Neural progenitor cell (in vitro differentiated cells): ENCODE measurements around the gene MFN1. TPM values are rescaled to one million over a fixed set of nuclear protein-coding genes. Genes with fewer than 3 reads are reported as not detected.

Experiments
- DNase-seq: peaks from one replicate; pipeline ENCODE4 v3.0.0-alpha.2; 2016; ENCODE audit warnings: low spot score
- H2AFZ ChIP-seq: fragments of 200-600 bp; sonication (generic); replicated peaks from 2 replicates; pipeline ENCODE4 v1.6.1; 2016; ENCODE audit warnings: antibody characterized with exemption
- H3F3A ChIP-seq: fragments of 200-600 bp; sonication (generic); 2 replicates; pipeline ENCODE4 v1.6.1; 2016; ENCODE audit warnings: antibody characterized with exemption, low read depth
- H3K27ac ChIP-seq: fragments of 200-600 bp; sonication (generic); 2 replicates; pipeline ENCODE4 v1.5.1; 2016; ENCODE audit warnings: mild to moderate bottlenecking
- H3K27me3 ChIP-seq: fragments of 200-600 bp; sonication (generic); 2 replicates; pipeline ENCODE4 v1.6.1; 2016; ENCODE audit warnings: mild to moderate bottlenecking, moderate library complexity
- H3K36me3 ChIP-seq: fragments of 200-600 bp; sonication (generic); 2 replicates; pipeline ENCODE4 v1.5.1; 2016
- H3K4me1 ChIP-seq: fragments of 200-600 bp; sonication (generic); 2 replicates; pipeline ENCODE4 v1.6.1; 2016; ENCODE audit warnings: mixed run types
- H3K4me2 ChIP-seq: fragments of 200-600 bp; sonication (generic); 2 replicates; pipeline ENCODE4 v1.6.1; 2016
- H3K4me3 ChIP-seq: fragments of 200-600 bp; sonication (generic); 2 replicates; pipeline ENCODE4 v1.5.1; 2016
- H3K79me2 ChIP-seq: fragments of 200-600 bp; sonication (generic); 2 replicates; pipeline ENCODE4 v1.6.1; 2016; ENCODE audit warnings: low read depth
- H3K9ac ChIP-seq: fragments of 200-600 bp; sonication (generic); 2 replicates; pipeline ENCODE4 v1.6.1; 2016
- H3K9me3 ChIP-seq: fragments of 200-600 bp; sonication (generic); 2 replicates; pipeline ENCODE4 v1.5.1; 2016; ENCODE audit warnings: low read depth
- H4K20me1 ChIP-seq: fragments of 200-600 bp; sonication (generic); 2 replicates; pipeline ENCODE4 v1.6.1; 2016; ENCODE audit warnings: low read depth
- H3K27ac Mint-ChIP-seq: 3 replicates; pipeline ENCODE4 v1.8.0; 2021; ENCODE audit warnings: mixed read lengths
- H3K27me3 Mint-ChIP-seq: 2 replicates; pipeline ENCODE4 v1.8.0; 2022; ENCODE audit warnings: low read depth, mild to moderate bottlenecking, inconsistent platforms, moderate library complexity, mixed read lengths; ENCODE audit not compliant: insufficient read depth
- H3K36me3 Mint-ChIP-seq: 3 replicates; pipeline ENCODE4 v1.8.0; 2021; ENCODE audit warnings: mixed read lengths
- H3K4me1 Mint-ChIP-seq: 3 replicates; pipeline ENCODE4 v1.8.0; 2021; ENCODE audit warnings: mixed read lengths
- H3K4me3 Mint-ChIP-seq: 3 replicates; pipeline ENCODE4 v1.8.0; 2021; ENCODE audit warnings: mild to moderate bottlenecking, moderate library complexity, mixed read lengths
- H3K9me3 Mint-ChIP-seq: 3 replicates; pipeline ENCODE4 v1.8.0; 2020; ENCODE audit warnings: mixed read lengths
- EZH2 ChIP-seq: fragments of 200-600 bp; sonication (generic); IDR thresholded peaks from 2 replicates; pipeline ENCODE4 v1.6.1; 2017; ENCODE audit warnings: antibody characterized with exemption, mild to moderate bottlenecking, moderate library complexity
- EZH2phosphoT487 ChIP-seq: fragments of 200-600 bp; sonication (generic); IDR thresholded peaks from 2 replicates; pipeline ENCODE4 v1.6.1; 2017; ENCODE audit warnings: antibody characterized with exemption
- total RNA-seq: library from RNA; depleted of rRNA; stranded (reverse); fragments of >200 nt; gene quantifications from 2 replicates; pipeline ENCODE4 v1.2.3, GENCODE V29; 2015; ENCODE audit warnings: low replicate concordance
- TF ChIP-seq, protein P1 (sequence below): fragments of 200-600 bp; sonication (generic); IDR thresholded peaks from 2 replicates; pipeline ENCODE4 v1.5.1; 2017; ENCODE audit warnings: antibody characterized with exemption, mild to moderate bottlenecking

MFN1 gene
- total RNA-seq, 1 donor from 2014 or later: 62.5 TPM

- no peaks in the 10 kb centered on the region for H3K79me2 ChIP-seq
- no peak for DNase-seq
- peaks cover 15% of the 10 kb centered on the region for H3K36me3 Mint-ChIP-seq
These were observed 71.1 kb downstream of the MFN1 start for GRCh38 chr3:179418610-179419009.

DNA sequence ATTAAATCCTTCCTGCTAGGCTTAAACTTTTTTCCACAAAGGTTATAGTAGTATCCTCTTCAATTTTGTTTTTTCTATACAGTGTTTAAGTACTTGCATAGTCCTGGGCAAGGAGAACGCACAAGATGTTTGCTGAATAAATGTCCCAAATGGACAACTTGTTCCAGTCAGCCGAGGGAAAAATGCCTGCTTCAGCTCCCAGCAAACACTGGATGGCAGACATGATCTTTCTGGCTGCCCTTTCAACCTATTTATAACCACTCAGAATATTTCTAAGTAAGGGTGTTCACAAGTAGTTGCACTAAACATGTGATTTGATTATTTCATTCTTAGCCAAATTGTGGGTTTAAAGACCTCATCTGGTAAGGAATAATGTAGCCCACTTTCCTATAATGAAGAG lies 74.0 kb downstream of the MFN1 start:
- TF ChIP-seq EZH2phosphoT487: no peak
- TF ChIP-seq, protein P1, sequence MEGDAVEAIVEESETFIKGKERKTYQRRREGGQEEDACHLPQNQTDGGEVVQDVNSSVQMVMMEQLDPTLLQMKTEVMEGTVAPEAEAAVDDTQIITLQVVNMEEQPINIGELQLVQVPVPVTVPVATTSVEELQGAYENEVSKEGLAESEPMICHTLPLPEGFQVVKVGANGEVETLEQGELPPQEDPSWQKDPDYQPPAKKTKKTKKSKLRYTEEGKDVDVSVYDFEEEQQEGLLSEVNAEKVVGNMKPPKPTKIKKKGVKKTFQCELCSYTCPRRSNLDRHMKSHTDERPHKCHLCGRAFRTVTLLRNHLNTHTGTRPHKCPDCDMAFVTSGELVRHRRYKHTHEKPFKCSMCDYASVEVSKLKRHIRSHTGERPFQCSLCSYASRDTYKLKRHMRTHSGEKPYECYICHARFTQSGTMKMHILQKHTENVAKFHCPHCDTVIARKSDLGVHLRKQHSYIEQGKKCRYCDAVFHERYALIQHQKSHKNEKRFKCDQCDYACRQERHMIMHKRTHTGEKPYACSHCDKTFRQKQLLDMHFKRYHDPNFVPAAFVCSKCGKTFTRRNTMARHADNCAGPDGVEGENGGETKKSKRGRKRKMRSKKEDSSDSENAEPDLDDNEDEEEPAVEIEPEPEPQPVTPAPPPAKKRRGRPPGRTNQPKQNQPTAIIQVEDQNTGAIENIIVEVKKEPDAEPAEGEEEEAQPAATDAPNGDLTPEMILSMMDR: peak; percentile 49
- Histone ChIP-seq H3K27ac (no peak overlapping the region), H3K4me2 (no peak overlapping the region), H4K20me1 (no peaks in the 10 kb centered on the region), H3K9me3 (no peaks in the 10 kb centered on the region), H3K9ac (no peak overlapping the region), H3K36me3 (peaks cover 5% of the 10 kb centered on the region), H3K4me3 (no peak overlapping the region), H2AFZ (no peak overlapping the region), H3K27me3 (no peaks in the 10 kb centered on the region), H3F3A (no peaks in the 10 kb centered on the region), H3K79me2 (no peaks in the 10 kb centered on the region), H3K4me1 (no peaks in the 10 kb centered on the region)
- Mint-ChIP-seq H3K27me3 (no peaks in the 10 kb centered on the region), H3K36me3 (peaks cover 28% of the 10 kb centered on the region), H3K9me3 (no peaks in the 10 kb centered on the region), H3K4me1 (no peaks in the 10 kb centered on the region), H3K27ac (no peak overlapping the region), H3K4me3 (no peak overlapping the region)
- peak; percentile 35 for DNase-seq

More at GRCh38 chr3:179418610-179419009, 71.1 kb downstream of the MFN1 start:
- H3K27me3 ChIP-seq: no peaks in the 10 kb centered on the region
- H2AFZ ChIP-seq: no peak overlapping the region
- H3K27ac ChIP-seq: no peak overlapping the region
- H3K36me3 ChIP-seq: peaks cover 5% of the 10 kb centered on the region
- no peak overlapping the region for H3K4me2 ChIP-seq
- no peaks in the 10 kb centered on the region for H4K20me1 ChIP-seq
- Mint-ChIP-seq H3K4me3 (no peak overlapping the region), H3K4me1 (no peaks in the 10 kb centered on the region), H3K27ac (no peak overlapping the region), H3K27me3 (no peaks in the 10 kb centered on the region), H3K9me3 (no peaks in the 10 kb centered on the region)
- H3F3A ChIP-seq: no peaks in the 10 kb centered on the region
- no peaks in the 10 kb centered on the region for H3K9me3 ChIP-seq
- H3K9ac ChIP-seq: no peak overlapping the region
- no peak overlapping the region for H3K4me3 ChIP-seq
- TF ChIP-seq EZH2: no peak
- TF ChIP-seq EZH2phosphoT487: no peak
- TF ChIP-seq, protein P1: no peak
- H3K4me1 ChIP-seq: no peaks in the 10 kb centered on the region

GRCh38 chr3:179425075-179425474 lies 77.6 kb downstream of the MFN1 start:
- no peaks in the 10 kb centered on the region for H3K9me3 ChIP-seq
- H3K4me3 ChIP-seq: no peak overlapping the region
- Mint-ChIP-seq H3K27ac (no peak overlapping the region), H3K4me1 (no peaks in the 10 kb centered on the region), H3K9me3 (no peaks in the 10 kb centered on the region), H3K36me3 (peaks cover 24% of the 10 kb centered on the region), H3K4me3 (no peak overlapping the region), H3K27me3 (no peaks in the 10 kb centered on the region)
- H3F3A ChIP-seq: no peaks in the 10 kb centered on the region
- no peak overlapping the region for H3K4me2 ChIP-seq
- peaks cover 2% of the 10 kb centered on the region for H4K20me1 ChIP-seq
- H2AFZ ChIP-seq: no peak overlapping the region
- no peaks in the 10 kb centered on the region for H3K27me3 ChIP-seq
- H3K27ac ChIP-seq: no peak overlapping the region
- TF ChIP-seq EZH2 (no peak), EZH2phosphoT487 (no peak)
- TF ChIP-seq, protein P1: no peak
- H3K36me3 ChIP-seq: no peaks in the 10 kb centered on the region
- no peak overlapping the region for H3K9ac ChIP-seq
- DNase-seq: no peak
- H3K4me1 ChIP-seq: no peaks in the 10 kb centered on the region
- H3K79me2 ChIP-seq: peaks cover 21% of the 10 kb centered on the region
